ENCODE results near the gene CPA2.
"Not testable (repeated sequence)": the region's sequence is repeated elsewhere in the genome, so short reads cannot be mapped to it uniquely, and the experiment has no call there.

CPA2 gene

DNA sequence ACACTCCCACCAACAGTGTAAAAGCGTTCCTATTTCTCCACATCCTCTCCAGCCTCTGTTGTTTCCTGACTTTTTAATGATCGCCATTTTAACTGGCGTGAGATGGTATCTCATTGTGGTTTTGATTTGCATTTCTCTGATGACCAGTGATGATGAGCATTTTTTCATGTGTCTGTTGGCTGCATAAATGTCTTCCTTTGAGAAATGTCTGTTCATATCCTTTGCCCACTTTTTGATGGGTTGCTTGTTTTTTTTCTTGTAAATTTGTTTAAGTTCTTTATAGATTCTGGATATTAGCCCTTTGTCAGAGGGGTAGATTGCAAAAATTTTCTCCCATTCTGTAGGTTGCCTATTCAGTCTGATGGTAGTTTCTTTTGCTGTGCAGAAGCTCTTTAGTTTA is 17.0 kb upstream of the CPA2 start:
- H3K27me3 ChIP-seq = not testable (repeated sequence)

DNA sequence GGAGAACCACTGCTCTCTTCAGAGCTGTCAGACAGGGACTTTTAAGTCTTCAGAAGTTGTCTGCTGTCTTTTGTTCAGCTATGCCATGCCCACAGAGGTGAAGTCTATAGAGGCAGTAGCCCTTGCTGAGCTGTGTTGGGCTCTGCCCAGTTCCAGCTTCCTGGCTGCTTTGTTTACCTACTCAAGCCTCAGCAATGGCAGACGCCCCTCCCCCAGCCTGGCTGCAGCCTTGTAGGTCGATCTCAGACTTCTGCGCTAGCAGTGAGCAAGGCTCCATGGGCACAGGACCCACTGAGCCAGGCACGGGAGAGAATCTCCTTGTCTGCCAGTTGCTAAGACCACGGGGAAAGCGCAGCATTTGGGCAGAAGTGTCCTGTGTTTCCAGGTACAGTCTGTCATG is 12.1 kb upstream of the CPA2 start:
- Histone ChIP-seq H3K27me3 (no peaks in the 10 kb centered on the region), H3K4me3 (ENCODE audit: low read depth in 1 of 2, low read length in 1 of 2) (no peak overlapping the region), H3K9me3 (peaks cover 24% of the 10 kb centered on the region), H3K27ac (no peak overlapping the region), H3K4me1 (ENCODE audit: control insufficient read depth in 1 of 2, insufficient read depth in 1 of 2, low read depth in 1 of 2, low read length in 1 of 2) (no peaks in the 10 kb centered on the region), H3K36me3 (no peaks in the 10 kb centered on the region)
- no peak for TF ChIP-seq CTCF (IDR thresholded peaks at IDR 0.05)

More for the DNA sequence above, 17.0 kb upstream of the CPA2 start:
- not testable (repeated sequence) for H3K36me3 ChIP-seq; H3K4me1 ChIP-seq (ENCODE audit: control insufficient read depth in 1 of 2, insufficient read depth in 1 of 2, low read depth in 1 of 2, low read length in 1 of 2); H3K9me3 ChIP-seq; H3K27ac ChIP-seq; H3K4me3 ChIP-seq (ENCODE audit: low read depth in 1 of 2, low read length in 1 of 2)

DNA sequence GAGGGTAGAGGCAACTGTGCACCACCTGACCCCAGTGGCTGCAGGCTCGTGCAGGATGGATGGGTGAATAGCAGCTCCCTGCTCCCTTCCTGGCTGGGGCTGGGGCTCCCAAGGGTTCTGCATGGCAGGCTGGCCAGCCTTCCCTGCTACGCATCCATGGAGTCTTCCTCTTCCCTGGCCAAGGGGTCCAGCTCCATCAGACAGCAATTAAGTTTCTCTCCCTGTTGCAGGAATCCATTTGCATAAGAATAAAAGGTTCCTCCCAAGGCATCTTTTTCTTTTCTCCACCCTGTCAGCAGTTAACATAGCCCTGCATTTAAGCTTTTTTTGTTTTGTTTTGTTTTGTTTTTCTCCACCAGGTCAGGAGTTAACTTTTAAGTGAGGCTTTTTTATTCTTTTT is 10.0 kb upstream of the CPA2 start:
- Histone ChIP-seq H3K36me3 (no peaks in the 10 kb centered on the region), H3K27ac (no peak overlapping the region), H3K4me1 (ENCODE audit: control insufficient read depth in 1 of 2, insufficient read depth in 1 of 2, low read depth in 1 of 2, low read length in 1 of 2) (no peaks in the 10 kb centered on the region), H3K4me3 (ENCODE audit: low read depth in 1 of 2, low read length in 1 of 2) (no peak overlapping the region), H3K9me3 (peaks cover 28% of the 10 kb centered on the region), H3K27me3 (no peaks in the 10 kb centered on the region)
- no peak for TF ChIP-seq CTCF (IDR thresholded peaks at IDR 0.05)

- TF ChIP-seq CTCF (IDR thresholded peaks at IDR 0.05) = no peak
- Histone ChIP-seq H3K36me3 (no peaks in the 10 kb centered on the region), H3K27me3 (no peaks in the 10 kb centered on the region), H3K4me1 (ENCODE audit: control insufficient read depth in 1 of 2, insufficient read depth in 1 of 2, low read depth in 1 of 2, low read length in 1 of 2) (no peaks in the 10 kb centered on the region), H3K27ac (no peak overlapping the region), H3K9me3 (peaks cover 28% of the 10 kb centered on the region), H3K4me3 (ENCODE audit: low read depth in 1 of 2, low read length in 1 of 2) (no peak overlapping the region)
Observed at GRCh38 chr7:130258494-130259078, 8.1 kb upstream of the CPA2 start.

DNA sequence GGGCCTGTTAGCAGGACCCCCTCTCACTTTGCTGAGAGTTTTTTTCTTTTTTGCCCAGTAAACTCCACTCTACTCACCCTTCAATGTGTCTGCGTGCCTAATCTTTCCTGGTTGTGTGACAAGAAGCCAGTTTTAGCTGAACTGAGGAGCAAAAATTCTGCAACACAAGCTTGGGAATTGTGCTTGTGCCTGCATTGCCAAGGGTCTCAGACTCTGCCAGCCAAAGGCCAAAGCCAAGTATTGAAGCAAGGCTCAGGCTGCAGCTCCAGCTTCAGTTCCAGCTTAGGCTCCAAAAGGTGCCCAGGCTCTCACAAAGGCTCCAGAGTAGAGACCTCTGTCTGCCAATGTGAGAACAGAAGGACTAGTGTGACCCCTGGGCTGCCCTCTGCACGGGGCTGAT is 4.2 kb upstream of the CPA2 start:
- Histone ChIP-seq H3K9me3 (peaks cover 24% of the 10 kb centered on the region), H3K4me1 (ENCODE audit: control insufficient read depth in 1 of 2, insufficient read depth in 1 of 2, low read depth in 1 of 2, low read length in 1 of 2) (no peaks in the 10 kb centered on the region), H3K27me3 (no peaks in the 10 kb centered on the region), H3K36me3 (no peaks in the 10 kb centered on the region), H3K27ac (no peak overlapping the region), H3K4me3 (ENCODE audit: low read depth in 1 of 2, low read length in 1 of 2) (no peak overlapping the region)
- no peak for TF ChIP-seq CTCF (IDR thresholded peaks at IDR 0.05)

- H3K4me3 ChIP-seq (ENCODE audit: low read depth in 1 of 2, low read length in 1 of 2) = no peak overlapping the region
- no peaks in the 10 kb centered on the region for H3K4me1 ChIP-seq (ENCODE audit: control insufficient read depth in 1 of 2, insufficient read depth in 1 of 2, low read depth in 1 of 2, low read length in 1 of 2)
- no peak overlapping the region for H3K27ac ChIP-seq
- no peaks in the 10 kb centered on the region for H3K27me3 ChIP-seq
- peaks cover 18% of the 10 kb centered on the region for H3K9me3 ChIP-seq
- TF ChIP-seq CTCF (IDR thresholded peaks at IDR 0.05) = no peak
- H3K36me3 ChIP-seq = no peaks in the 10 kb centered on the region
Observed at GRCh38 chr7:130263130-130263529, 3.5 kb upstream of the CPA2 start.

Data from neutrophil (primary cell).